ENCODE measurements around the gene GALNT9. TPM values are rescaled to one million over a fixed set of nuclear protein-coding genes. Genes with fewer than 3 reads are reported as not detected.

The GALNT9 gene
- total RNA-seq, 4 donors from 2014 or later: 1.6 TPM; not detected in 3

DNA sequence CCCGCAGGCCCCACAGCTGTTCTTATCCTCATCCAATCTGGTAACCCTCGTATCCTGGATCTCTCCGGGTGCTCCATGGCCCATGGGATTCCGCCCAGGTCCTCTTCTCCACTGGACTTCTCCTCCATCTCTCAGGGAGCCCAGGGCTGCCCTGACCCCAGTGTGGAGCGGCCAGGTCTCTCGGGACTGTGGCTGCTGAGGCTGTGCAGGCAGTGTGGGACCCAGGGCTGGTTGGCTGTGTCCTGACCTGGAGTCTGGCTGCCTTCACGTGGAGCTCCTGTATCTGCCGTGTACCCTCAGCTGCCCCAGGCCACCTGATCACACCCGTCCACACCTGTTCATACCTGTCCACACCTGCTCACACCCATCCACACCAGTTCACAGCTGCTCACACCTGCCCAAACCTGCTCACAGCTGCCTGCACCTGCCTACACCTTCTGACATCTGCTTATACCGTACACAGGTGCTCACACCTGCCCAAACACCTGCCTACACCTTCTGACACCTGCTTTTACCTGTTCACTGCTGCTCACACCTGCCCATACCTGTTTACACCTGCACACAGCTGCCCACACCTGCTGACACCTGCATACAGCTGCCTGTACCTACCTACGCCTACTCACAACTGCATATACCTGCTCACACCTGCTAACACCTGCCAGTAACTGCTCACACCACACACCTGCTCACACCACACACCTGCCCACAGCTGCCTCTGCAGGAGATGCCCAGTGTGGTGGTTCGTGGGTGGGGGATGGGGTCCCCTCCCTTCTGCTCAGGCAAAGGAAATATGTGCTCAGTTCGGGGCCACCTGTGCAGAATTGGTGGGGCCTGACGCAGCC, 92.2 kb downstream of the GALNT9 start:
- H3K36me3 ChIP-seq: no peaks in the 10 kb centered on the region
- no peak for TF ChIP-seq POLR2A (IDR thresholded peaks at IDR 0.05)
- TF ChIP-seq CTCF (IDR thresholded peaks at IDR 0.05): no peak
- TF ChIP-seq EP300 (IDR thresholded peaks at IDR 0.05): no peak
- peaks cover 0 to 9% of the 10 kb centered on the region in 2 donors for H3K27me3 ChIP-seq
- DNase-seq (ENCODE audit: low spot score in 2 of 2): no peak
- no peak overlapping the region for H3K4me3 ChIP-seq
- no peaks in the 10 kb centered on the region for H3K4me1 ChIP-seq
- no peaks in the 10 kb centered on the region for H3K9me3 ChIP-seq
- WGBS, 2 donors: 81 to 85% methylated on average over 14 of the region's 14 CpGs
- no peak overlapping the region for H3K27ac ChIP-seq

DNA sequence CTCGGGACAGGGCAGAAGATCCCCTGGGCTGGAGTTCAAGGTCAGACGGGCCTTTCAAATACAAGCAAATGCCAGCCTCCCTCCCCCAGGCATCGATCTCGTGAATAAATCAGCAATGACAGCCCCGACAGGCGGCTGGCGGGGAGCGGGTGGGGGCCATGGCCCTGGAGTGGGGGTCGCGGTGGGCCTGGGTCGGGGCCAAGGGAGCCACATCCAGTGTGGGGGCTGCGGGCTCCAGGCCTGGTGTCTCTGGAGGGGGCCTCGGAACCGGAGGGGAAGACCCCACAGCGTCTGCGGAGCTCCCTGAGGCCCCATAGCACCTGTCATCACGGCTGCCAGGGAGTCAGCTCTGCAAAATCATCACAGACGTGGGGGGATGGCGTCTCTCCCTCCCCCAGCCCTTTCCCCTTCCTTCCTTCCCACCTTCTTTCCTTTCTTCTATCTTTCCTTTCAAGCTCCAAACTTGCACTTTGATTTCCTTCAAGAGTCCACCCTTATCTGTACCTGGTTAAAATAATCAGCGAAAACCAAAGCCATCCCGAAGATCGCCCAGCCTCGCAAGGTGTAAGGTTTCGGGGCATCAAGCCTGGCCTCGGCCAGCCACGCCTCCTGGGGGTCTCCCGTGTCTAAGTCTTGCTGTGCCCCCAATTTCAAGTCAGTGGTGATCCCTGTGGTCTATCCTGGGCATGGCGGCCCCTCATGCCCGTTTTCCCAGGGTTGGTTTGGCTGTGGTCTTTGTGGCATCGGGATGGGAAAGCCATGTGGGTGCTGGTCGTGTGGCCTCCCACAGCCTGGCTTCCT, 93.1 kb downstream of the GALNT9 start:
- Histone ChIP-seq H3K36me3 (no peaks in the 10 kb centered on the region), H3K27ac (no peak overlapping the region), H3K4me1 (no peaks in the 10 kb centered on the region), H3K9me3 (no peaks in the 10 kb centered on the region), H3K4me3 (no peak overlapping the region), H3K27me3 (peaks cover 0 to 9% of the 10 kb centered on the region in 2 donors)
- TF ChIP-seq EP300 (IDR thresholded peaks at IDR 0.05) (no peak), POLR2A (IDR thresholded peaks at IDR 0.05) (no peak), CTCF (IDR thresholded peaks at IDR 0.05) (no peak)
- WGBS, 2 donors: 68 to 76% methylated on average over 25 to 30 of the region's 31 CpGs
- no peak for DNase-seq (ENCODE audit: low spot score in 2 of 2)

DNA sequence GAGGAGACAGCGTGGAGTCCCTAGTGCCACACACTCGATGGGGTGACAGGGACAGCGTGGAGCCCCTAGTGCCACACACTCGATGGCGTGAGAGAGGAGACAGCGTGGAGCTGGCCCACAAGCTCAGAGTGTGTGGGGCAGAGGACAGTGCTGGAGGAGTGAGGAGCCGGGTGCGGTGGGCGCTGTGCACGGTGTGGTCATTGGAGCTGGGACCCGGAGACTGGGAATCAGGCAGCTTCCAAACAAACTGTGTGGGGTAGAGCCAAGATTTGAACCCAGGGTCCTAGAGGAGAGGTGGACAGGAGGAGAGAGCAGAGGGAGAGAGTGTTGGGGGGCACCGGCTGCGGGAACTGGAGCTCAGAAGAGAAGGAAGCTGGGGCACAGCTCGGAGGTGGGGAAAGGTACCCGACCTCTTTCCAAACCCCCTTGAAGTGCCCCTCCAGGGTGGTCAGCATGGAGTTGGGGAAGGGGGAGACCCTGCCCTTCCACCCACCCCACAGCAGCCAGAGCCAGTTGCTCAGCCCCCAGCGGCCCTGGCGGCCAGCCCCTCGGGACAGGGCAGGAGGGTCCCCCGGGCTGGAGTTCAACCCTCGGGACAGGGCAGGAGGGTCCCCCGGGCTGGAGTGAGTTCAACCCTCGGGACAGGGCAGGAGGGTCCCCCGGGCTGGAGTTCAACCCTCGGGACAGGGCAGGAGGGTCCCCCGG, 94.1 kb downstream of the GALNT9 start:
- no peak for DNase-seq (ENCODE audit: low spot score in 2 of 2)

DNA sequence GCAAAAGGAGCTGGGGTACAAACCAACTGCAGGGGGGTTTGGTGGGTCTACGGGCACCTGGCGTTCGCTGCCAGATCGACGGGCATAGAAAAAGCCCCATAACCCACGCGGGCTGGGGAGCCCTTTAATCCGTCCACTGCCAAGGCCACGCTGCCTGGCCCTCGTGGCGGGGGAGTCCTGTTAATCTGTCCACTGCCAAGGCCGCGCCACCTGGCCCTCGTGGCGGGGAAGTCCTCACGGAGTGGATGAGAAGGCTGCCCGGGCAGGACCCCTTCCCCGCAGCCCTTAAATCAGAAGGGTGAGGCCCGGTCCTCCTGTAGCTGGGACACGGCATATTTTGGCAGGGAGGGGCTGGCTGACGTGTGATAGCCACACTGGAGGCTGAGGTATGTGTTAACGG, 99.0 kb downstream of the GALNT9 start:
- no peaks in the 10 kb centered on the region for H3K9me3 ChIP-seq
- H3K4me3 ChIP-seq: no peak overlapping the region
- 82 to 88% methylated on average over 15 to 22 of the region's 22 CpGs for WGBS, 2 donors
- H3K27me3 ChIP-seq: peaks cover 0 to 43% of the 10 kb centered on the region in 2 donors
- H3K36me3 ChIP-seq: no peaks in the 10 kb centered on the region
- no peak for DNase-seq (ENCODE audit: low spot score in 2 of 2)
- H3K27ac ChIP-seq: no peak overlapping the region
- no peaks in the 10 kb centered on the region for H3K4me1 ChIP-seq
- TF ChIP-seq EP300 (IDR thresholded peaks at IDR 0.05) (no peak), CTCF (IDR thresholded peaks at IDR 0.05) (no peak), POLR2A (IDR thresholded peaks at IDR 0.05) (no peak)

More for the DNA sequence above, 94.1 kb downstream of the GALNT9 start:
- H3K4me3 ChIP-seq: no peak overlapping the region
- H3K9me3 ChIP-seq: no peaks in the 10 kb centered on the region
- no peak overlapping the region for H3K27ac ChIP-seq
- 82 to 87% methylated on average over 14 to 21 of the region's 25 CpGs for WGBS, 2 donors
- TF ChIP-seq EP300 (IDR thresholded peaks at IDR 0.05) (no peak), CTCF (IDR thresholded peaks at IDR 0.05) (no peak), POLR2A (IDR thresholded peaks at IDR 0.05) (no peak)
- peaks cover 0 to 12% of the 10 kb centered on the region in 2 donors for H3K27me3 ChIP-seq
- H3K36me3 ChIP-seq: no peaks in the 10 kb centered on the region
- H3K4me1 ChIP-seq: no peaks in the 10 kb centered on the region

All from tibial nerve (tissue), 4 donors.